GM18870 (cell line): Measurements from ENCODE around the gene ELP5.

Experiments
- ATAC-seq: cut with Tn5 transposase; IDR thresholded peaks from one replicate; pipeline ENCODE4 v1.9.1; 2021; ENCODE audit warnings: moderate library complexity; ENCODE audit not compliant: unreplicated experiment

The ELP5 gene

DNA sequence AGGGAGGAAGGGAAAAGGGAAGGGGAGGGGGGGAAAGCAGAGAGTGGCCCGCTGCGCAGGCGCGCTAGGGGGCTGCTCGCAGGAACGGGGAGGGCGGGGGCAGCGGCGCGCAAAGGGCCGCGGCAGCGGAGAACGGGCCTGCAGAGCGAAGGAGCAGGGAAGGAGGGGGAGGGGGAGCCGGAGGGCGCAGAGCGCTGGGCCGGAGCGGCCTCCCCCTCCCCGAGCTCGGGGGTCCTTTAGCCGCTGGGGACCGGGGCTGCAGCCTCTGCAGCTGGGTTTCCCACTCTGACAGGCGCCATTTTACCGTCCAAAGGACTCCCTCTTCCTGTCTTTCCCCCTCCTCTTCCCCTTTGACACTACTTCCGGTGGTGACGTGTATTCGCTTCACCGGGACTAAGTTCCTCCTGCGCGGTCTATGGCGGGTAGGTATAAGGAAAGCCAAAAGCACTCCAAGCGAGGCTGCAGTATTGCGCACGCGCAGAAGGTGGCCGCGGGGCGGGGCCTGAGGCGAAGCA is 297 bp upstream of the ELP5 start, which contains the start of gene CTDNEP1:
CTDNEP1 (minus strand) TSS at position 74 of the 515 bp plus-strand sequence. CDS start 438 bp downstream, outside the sequence.
- ATAC-seq = peak; percentile 86

DNA sequence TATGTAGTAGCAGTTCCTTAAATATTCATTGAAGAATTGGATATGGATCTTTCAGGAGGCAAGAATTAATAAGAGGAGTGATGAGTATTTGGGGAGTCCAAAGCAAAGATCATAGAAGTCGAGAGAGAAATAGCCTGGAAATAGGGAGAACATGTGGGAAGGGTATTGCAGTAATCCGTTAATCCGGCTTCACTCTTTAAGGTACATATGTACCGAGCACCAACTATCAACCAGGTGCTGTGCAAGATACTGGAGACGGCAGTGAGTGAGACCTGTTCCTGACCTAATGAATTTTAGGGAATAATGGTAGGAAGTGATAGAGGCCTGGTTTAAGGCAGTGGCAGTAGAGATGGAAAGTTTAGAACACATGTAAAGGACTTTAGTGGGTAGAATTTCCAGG is 1.1 kb downstream of the ELP5 start:
- ATAC-seq = no peak

DNA sequence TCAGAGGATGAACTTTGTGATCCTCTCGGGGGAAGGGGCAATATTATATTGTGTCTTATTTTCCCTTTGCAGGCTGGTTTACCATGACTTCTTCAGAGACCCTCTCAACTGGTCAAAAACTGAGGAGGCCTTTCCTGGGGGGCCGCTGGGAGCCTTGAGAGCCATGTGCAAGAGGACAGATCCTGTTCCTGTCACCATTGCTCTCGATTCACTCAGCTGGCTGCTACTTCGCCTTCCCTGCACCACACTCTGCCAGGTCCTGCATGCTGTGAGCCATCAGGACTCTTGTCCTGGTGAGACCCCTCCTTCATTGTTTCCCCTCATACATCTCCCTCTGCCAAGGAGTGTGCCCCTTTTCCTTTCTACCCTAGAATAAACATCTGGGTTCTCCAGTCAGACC is 2.5 kb downstream of the ELP5 start:
- ATAC-seq = no peak

DNA sequence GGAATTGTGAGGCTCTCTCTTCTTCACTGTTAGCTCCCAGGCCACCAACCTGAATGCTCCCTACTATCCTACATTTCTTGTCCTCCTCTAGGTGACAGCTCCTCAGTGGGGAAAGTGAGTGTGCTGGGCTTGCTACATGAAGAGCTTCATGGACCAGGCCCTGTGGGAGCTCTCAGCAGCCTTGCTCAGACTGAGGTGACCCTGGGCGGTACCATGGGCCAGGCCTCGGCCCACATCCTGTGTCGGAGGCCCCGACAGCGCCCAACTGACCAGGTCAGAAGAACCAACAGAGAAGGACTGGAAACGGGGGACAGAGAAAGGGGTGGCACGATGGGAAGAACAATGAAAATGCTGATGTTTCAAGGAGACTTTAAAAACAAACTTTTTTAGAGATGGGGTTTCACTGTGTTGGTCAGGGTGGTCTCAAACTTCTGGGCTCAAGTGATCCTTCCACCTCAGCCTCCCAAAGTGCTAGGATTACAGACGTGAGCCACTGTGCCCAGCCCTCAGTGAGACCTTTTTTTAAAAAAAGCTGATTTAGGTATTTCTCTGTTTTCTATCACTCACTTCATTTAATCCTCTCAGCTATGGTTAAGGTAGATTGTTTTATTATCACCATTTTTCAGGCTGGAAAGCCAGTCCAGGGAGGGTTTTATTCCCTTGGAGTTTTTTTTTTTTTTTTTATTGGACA is 4.9 kb downstream of the ELP5 start:
- ATAC-seq = no peak

DNA sequence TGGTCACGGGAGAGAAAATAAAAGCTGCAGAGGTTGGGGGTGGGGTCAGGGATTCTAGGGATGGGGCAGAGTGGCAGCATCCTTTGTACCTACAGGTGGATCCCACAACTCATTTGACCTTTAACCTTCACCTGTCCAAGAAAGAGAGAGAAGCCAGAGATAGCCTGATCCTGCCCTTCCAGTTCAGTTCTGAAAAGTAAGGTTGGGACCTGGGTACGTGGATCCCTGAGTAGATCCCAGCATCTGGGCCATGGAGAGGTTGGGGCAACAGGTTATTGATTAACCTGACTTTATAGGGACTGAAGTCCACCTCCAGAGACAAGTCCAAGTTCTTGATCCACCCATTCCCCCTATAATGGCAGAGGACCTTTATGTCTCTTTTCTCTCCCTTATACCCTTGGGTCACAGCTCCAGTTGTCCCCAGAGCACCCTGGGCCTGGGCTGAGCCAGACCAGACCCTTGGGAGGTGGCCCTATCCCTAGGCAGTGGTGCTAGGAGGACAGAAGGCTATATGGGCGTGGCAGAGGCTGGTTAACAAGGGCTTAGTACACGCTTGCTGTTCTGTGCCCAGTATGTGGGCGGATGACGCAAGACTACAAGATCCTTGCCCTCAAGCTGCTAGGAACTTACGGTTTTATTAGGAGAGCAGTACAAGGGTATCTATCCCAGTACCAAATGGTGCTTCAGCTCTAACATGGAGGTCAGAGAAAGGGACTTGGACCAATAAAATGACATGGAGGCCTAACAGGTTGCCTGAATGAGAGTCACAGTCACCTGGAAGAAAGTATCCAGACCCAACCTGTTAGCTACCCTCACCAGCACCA is 6.9 kb downstream of the ELP5 start:
- ATAC-seq = no peak

DNA sequence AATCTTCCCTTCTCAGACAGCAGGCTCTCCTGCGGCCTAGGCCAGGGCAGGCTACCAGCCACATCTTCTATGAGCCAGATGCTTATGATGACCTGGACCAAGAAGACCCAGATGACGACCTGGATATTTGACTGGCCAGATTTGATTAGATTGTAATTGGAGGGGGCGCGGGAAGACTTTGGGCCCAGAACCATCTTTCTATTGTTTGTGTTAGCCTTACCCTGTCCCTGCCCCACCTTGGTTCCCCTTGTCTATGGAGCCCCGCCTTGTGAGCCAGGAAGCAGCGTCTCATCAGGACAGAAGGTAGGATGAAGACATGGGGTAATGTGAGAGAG is 7.5 kb downstream of the ELP5 start:
- ATAC-seq = no peak

DNA sequence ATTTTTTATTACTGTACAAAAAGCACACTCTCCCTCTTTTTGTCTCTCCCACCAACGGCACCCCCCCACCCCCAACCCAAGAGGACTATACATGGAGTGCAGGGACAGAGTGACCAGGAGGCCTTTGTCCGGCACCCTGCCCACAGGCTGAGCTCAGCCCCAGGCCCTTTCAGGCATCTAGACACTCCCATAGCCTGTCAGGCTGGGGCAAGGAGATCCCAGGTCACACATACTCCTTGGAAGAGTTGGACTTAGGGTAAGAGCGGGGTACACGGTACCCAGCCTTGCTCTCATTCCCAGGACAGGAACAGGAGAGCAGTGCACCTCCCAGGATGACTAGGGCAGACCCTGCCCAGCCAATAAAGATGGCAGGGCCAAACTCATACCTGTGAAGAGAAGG is 8.1 kb downstream of the ELP5 start:
- no peak for ATAC-seq

DNA sequence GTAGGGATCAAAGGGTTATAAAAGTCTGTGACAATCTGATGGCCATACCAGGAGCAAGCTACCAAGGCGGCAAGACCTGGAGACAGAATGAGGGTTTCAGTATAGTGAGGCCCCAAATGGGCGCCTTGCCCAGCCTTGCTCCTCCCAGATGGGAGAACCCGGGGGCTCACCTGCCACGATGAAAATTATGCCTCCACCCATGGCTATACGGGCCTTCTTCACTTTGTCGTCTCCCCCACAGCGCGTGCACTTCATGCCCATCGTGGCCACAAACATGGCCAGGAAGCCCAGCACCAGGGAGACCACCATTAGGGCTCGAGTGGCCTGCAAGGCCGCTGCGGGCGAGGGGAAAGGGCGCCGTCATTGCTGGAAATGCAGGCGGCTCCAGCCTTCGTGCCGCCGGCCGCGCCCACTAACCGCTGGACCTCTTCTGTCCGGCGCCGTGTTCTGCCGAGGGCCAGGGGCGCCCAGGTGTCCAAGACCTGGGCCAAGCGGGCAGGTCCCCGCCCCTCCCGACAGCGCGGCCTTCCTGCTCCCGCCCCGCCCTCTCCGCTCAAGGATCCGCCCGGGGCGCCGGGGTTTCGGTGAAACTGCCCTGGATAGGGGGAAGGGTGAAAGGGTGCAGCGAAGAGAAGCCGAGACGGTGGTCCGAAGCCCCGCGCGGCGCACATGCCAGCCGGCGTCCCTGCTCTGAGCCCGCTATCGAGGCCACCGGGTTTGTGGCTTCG is 8.8 kb downstream of the ELP5 start:
- ATAC-seq = no peak

DNA sequence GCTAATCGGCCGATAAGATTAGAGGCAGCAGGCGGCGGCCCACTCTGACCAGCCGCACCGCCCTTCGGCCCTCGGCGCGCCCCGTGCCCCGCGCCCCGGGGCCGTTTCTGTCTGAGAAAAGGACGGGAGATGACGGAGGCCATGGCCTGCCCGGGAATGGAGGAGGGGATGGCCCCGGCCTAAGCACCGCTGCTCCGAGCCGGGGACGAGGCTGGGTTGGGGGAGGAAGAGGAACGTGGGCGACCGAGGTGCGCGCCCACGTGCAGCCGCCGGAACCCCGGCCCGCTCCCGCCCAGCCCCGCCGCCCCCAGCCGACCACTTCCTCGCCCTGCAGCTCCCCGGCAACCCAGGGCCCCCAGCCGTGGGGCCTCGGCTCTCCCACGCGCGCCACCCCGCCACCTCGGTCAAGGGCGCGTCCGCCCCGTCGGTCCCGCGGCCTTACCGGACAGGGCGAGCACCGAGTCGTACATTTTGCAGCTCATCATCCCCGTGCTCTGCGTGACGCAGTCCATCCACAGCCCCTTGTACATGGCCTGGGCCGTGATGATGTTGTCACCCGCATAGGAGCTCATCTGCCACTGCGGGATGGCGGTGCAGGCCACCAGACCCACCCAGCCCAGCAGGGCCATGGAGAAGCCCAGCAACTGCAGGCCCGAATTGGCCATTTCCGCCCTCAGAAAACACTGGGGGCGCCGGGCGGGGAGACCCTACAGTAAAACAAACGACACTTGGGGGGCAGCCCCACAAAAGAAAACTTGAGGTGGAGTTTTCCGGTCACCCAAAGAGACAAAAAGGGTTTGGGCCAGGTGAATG is 9.6 kb downstream of the ELP5 start:
- ATAC-seq = no peak

DNA sequence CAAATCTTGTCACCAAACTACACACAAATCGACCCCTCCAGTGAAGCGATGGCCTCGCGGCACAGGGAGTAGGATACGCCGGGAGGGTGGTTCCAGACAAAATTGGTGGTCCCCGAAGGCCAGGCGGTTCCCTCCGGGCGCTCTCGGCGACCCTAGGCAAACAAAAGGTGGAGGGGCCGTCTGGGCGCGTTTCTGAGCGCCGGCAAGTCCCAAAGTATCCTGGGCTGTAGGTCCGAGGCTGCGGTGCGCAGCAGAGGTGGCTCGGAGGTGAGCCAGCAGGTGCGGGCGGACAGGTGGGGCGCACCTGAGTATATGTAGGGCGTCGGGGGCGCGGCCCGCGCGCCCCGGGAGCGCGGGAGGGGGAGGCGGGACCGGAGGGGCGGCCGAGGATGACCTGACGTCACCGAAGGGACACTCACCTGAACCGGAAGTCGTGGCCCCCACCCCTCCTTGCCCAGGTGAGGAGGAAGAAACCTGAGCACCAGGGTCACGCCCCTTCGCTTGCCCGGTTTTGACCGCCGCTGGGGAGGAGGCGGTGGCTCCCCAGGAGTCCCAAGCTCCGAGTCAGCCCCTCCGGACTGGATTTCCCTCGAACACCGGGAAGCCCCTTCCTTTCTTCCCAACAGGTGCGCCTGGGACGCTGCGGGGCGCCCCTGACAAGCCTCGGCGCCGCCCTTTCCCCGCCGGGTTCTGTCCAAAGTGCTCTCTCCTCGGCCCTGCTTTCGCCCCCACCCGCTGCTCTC is 10.3 kb downstream of the ELP5 start, which contains the start of gene CLDN7:
CLDN7 (minus strand) TSS at position 287 of the 743 bp plus-strand sequence. CDS start 435 bp downstream, outside the sequence.
- ATAC-seq = no peak

DNA sequence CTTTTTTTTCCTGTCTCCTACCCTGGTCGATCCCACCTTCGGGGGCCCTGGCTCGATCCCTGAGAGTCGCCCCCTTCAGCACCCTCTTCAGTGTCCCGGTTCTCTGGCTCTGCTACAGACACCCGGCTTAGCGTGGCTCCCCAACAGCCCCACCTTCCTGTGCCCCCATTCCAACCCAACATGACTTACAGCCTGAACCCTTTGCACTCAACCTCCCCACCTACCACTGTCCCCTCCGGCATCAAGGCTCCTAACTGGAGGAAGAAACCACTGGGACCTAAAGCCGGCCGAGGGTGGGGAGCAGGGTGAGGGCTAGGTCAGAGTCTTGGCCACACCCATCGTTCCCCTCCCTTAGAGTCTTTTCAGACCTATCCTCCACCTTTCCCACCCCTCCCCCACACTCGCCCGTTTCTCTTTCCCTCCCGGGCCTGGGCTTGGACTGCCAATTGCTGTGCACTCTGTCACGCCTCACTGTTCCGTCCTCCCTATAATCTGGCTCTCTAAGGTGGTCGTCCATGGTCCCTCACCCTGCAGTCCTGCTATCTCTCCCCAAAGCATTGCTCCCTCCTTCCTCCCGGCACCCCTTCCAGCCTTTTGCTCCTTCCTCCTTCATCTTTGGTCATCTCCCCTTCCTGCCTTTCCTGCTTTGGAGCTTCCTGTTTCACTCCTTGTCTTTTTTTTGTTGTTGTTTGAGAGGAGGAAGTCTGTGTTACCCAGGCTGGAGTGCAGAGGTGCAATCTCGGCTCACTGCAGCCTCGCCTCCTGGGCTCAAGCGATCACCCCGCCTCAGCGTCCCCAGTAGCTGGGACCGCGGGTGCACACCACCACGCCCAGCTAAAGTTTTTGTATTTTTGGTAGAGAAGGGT is 11.2 kb downstream of the ELP5 start:
- no peak for ATAC-seq

DNA sequence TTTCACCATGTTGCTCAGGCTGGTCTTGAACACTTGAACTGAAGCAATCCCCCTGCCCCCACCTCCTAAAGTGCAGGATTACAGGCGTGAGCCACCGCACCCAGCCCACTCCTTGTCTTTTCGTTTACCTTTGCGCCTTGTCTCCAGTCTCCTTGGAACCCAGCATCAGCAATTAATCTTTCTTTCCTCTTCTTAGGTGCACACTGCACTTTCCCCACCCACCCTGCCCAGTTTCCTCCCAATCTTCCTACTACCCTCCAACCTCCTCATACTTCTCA is 11.7 kb downstream of the ELP5 start:
- ATAC-seq = no peak

DNA sequence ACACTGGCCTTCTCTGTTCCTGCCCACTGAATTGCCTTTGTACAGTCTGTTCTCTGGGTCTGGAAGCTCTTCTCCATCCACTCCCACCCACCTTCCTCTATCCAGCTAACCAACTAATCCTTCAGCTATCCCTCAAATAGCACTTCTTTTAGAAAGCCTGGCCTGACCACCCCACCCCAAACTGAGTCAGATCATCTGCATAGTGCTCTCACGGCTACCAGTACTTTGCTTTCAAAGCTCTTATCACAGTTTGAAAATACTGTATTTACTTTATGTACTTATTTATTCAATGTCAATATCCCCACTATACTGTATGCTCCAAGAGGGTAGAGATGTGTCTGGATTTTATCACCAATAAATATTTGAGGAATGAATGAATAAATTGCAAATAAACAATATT is 14.8 kb downstream of the ELP5 start:
- no peak for ATAC-seq

DNA sequence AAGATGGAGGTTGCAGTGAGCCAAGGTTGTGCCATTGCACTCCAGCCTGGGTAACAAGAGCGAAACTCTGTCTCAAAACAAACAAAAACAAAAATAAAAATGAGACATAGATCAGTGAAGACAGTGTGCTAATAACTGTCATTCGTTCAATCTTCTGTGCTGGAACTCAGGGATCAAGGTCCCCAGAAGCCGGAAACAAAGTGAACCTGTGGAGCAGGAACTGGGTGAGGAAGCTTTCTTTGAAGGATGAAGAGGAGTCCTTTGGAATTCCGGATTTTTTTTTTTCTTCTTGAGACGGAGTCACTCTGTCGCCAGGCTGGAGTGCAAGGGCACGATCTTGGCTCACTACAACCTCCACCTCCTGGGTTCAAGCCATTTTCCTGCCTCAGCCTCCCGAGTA is 27.4 kb downstream of the ELP5 start:
- ATAC-seq = no peak

DNA sequence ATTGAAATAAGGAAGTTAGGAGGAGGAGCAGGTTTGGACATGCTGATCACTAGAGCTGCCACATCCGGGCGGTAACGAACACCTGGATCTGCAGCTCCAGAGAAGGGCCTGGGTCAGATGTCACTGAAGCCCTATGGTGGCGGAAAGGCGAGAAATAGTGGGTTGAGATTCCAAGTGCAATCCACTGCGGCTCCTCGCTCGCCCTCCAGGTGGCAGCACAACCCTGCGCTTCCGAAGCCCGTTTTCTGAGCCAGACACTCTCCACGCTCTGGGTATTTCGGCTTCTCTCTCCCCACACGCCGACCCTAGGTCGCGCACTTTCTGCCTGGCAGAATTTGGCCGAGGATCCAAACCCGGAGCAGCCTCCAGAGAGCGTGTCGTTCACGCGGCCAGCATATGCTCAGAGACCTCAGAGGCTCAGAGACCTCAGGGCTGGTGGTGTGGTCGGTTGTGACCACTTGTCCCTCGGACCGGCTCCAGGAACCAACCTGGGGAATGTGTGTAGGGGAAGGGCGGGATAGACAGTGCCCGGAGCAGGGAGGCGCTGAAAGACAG is 28.6 kb downstream of the ELP5 start:
- no peak for ATAC-seq

DNA sequence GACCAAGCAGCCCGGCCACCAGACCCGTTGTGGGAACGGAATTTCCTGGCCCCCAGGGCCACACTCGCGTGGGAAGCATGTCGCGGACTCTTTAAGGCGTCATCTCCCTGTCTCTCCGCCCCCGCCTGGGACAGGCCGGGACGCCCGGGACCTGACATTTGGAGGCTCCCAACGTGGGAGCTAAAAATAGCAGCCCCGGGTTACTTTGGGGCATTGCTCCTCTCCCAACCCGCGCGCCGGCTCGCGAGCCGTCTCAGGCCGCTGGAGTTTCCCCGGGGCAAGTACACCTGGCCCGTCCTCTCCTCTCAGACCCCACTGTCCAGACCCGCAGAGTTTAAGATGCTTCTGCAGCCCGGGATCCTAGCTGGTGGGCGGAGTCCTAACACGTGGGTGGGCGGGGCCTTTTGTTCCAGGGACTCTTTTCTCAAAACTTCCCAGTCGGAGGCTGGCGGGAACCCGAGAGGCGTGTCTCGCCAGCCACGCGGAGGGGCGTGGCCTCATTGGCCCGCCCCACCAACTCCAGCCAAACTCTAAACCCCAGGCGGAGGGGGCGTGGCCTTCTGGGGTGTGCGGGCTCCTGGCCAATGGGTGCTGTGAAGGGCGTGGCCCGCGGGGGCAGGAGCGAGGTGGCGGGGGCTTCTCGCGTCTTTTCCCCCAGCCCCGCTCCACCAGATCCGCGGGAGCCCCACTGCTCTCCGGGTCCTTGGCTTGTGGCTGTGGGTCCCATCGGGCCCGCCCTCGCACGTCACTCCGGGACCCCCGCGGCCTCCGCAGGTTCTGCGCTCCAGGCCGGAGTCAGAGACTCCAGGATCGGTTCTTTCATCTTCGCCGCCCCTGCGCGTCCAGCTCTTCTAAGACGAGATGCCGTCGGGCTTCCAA is 29.3 kb downstream of the ELP5 start, which contains the start of gene SLC2A4:
SLC2A4 (plus strand) TSS at position 645 of the 879 bp plus-strand sequence; CDS start at position 862, 217 bp downstream.
- no peak for ATAC-seq

DNA sequence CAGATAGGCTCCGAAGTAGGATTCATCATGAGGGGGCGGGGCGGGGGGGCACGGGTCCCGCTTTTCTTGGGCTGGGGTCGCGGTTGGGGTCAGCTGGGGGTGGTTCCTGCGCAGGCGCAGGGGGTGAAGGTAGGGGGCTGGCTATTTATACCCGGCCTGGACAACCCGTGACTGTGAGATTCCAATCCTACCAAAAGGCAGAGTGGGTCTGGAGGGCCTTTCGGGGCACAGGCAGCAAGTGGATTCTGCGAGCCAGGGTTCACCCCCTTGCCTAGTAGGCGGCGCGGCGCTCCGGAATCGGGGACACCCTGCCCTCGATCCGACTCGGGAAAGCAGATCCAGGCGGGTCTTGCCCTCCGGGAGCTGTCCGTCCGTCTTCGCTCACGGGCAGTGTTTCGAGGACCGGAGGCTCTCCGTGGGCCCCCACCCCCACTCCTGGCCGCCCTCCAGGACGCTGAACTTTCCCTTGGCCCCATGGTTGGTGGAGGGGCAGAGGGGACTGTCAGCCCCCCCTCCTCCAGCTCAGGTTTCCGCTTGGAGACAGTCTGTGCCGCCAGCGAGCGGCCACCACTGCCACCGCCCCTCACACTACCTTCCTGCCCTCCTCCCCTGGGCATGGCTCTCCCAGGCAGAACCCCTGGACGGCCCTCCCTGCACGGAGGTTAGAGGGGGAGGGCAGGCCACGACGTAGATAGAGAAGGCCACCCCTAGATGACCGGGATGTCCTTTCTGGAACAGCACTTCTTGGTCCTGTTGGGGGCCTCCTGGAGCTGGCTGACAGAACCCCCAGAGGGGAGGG is 30.1 kb downstream of the ELP5 start:
- no peak for ATAC-seq
